Testis (tissue), 3 donors: ENCODE results near the gene CDKAL1. TPM values are rescaled to one million over a fixed set of nuclear protein-coding genes. Genes with fewer than 3 reads are reported as not detected.

Source experiments
- DNase-seq: peaks from one replicate; pipeline ENCODE4 v3.0.0-alpha.2; 2019
- H3K27ac ChIP-seq, 2 donors: fragments of 200-600 bp; sonication (generic); one replicate each; pipeline ENCODE4 v1.5.1; 2019
- H3K27me3 ChIP-seq: fragments of 200-600 bp; sonication (generic); one replicate; pipeline ENCODE4 v1.5.1; 2019
- H3K36me3 ChIP-seq: fragments of 200-600 bp; sonication (generic); one replicate; pipeline ENCODE4 v1.5.1; 2017; ENCODE audit warnings: low read depth; ENCODE audit errors: missing control alignments
- H3K4me1 ChIP-seq: fragments of 200-600 bp; sonication (generic); one replicate; pipeline ENCODE4 v1.5.1; 2019
- H3K4me3 ChIP-seq, 2 donors: fragments of 200-600 bp; sonication (generic); one replicate each; pipeline ENCODE4 v1.5.1; 2017 to 2019
- H3K9me3 ChIP-seq: fragments of 200-600 bp; sonication (generic); one replicate; pipeline ENCODE4 v1.5.1; 2017
- POLR2A ChIP-seq: fragments of 450-650 bp; IDR thresholded peaks from one replicate; pipeline ENCODE4 v1.6.1; 2017; ENCODE audit warnings: antibody characterized with exemption, mild to moderate bottlenecking, moderate library complexity
- WGBS, 2 donors: methylation state at CpG; one replicate each; pipeline ENCODE4 v1.1.5; 2018; 5-methylcytosine and 5-hydroxymethylcytosine counted together
- intact Hi-C: fragments of 100-400 bp; cut with DNase I; formaldehyde crosslinking; loops from one replicate; pipeline ENCODE4 v1.15.1; 2023; ENCODE audit warnings: low total_unique reads
- polyA plus RNA-seq: library from polyadenylated mRNA; stranded (reverse); fragments of 350-450 nt; fragmentation: Illumina TruSeq; extraction: RNeasy Lipid Tissue Mini Kit (QIAGEN cat#74804); gene quantifications from one replicate; pipeline ENCODE4 v1.2.3, GENCODE V29; 2014; ENCODE audit warnings: low read depth, low replicate concordance; ENCODE audit not compliant: insufficient read depth
- total RNA-seq, 2 donors: library from RNA; depleted of rRNA; stranded (reverse); fragments of >200 nt; gene quantifications; one replicate each; pipeline ENCODE4 v1.2.3, GENCODE V29; 2016
- TF ChIP-seq, protein P1 (sequence below), 3 experiments: fragments of 450-650 bp in 2 of 3; fragments of 200-600 bp in 1 of 3; sonication (generic) in 1 of 3; IDR thresholded peaks; one replicate each; pipeline ENCODE4 v1.5.1; 2016 to 2019; ENCODE audit warnings: antibody characterized with exemption in 3 of 3, mild to moderate bottlenecking in 2 of 3, moderate library complexity in 1 of 3

CDKAL1 gene
- total and polyA plus RNA-seq, 3 donors from 2014 or later: 11.1 to 18.5 (median 16.1) TPM

DNA sequence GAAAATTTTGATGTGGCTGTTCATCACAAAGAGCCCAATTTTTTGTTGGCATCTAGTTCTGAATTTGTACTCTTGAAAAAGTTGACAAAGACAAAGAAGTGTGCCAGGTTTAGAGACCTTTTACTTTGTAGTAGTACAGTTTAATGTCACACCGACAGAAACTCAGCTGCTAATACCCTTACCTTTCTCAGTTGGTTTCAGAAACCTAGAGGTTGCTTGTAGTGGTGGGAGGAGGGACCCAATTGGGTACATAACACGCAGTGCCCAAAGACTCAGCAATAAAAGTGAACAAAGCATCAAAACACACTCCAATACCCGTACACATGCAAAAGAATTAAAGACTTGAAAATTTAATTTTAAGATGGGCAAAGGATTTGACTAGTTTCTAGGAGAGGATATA lies 203.7 kb downstream of the CDKAL1 start:
- WGBS, 2 donors: 82 to 89% methylated on average over 3 of the region's 3 CpGs
- Histone ChIP-seq H3K27ac (no peak overlapping the region), H3K4me3 (no peak overlapping the region), H3K9me3 (no peaks in the 10 kb centered on the region), H3K4me1 (no peaks in the 10 kb centered on the region), H3K27me3 (no peaks in the 10 kb centered on the region), H3K36me3 (no peaks in the 10 kb centered on the region)
- no peak for DNase-seq
- intact Hi-C loops: no loop called here
- TF ChIP-seq POLR2A: no peak
- TF ChIP-seq, protein P1, sequence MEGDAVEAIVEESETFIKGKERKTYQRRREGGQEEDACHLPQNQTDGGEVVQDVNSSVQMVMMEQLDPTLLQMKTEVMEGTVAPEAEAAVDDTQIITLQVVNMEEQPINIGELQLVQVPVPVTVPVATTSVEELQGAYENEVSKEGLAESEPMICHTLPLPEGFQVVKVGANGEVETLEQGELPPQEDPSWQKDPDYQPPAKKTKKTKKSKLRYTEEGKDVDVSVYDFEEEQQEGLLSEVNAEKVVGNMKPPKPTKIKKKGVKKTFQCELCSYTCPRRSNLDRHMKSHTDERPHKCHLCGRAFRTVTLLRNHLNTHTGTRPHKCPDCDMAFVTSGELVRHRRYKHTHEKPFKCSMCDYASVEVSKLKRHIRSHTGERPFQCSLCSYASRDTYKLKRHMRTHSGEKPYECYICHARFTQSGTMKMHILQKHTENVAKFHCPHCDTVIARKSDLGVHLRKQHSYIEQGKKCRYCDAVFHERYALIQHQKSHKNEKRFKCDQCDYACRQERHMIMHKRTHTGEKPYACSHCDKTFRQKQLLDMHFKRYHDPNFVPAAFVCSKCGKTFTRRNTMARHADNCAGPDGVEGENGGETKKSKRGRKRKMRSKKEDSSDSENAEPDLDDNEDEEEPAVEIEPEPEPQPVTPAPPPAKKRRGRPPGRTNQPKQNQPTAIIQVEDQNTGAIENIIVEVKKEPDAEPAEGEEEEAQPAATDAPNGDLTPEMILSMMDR (IDR thresholded peaks at IDR 0.05): no peak

GRCh38 chr6:20740088-20740487 lies 205.8 kb downstream of the CDKAL1 start:
- no peak for DNase-seq
- H3K36me3 ChIP-seq: no peaks in the 10 kb centered on the region
- whole genome bisulfite sequencing, 2 donors: 96 to 97% methylated on average over 4 of the region's 4 CpGs
- H3K27me3 ChIP-seq: no peaks in the 10 kb centered on the region
- H3K9me3 ChIP-seq: no peaks in the 10 kb centered on the region
- no peak for TF ChIP-seq POLR2A
- TF ChIP-seq, protein P1 (IDR thresholded peaks at IDR 0.05): no peak
- no peak overlapping the region for H3K4me3 ChIP-seq
- H3K27ac ChIP-seq: no peak overlapping the region
- intact Hi-C loops: no loop called here
- no peaks in the 10 kb centered on the region for H3K4me1 ChIP-seq

DNA sequence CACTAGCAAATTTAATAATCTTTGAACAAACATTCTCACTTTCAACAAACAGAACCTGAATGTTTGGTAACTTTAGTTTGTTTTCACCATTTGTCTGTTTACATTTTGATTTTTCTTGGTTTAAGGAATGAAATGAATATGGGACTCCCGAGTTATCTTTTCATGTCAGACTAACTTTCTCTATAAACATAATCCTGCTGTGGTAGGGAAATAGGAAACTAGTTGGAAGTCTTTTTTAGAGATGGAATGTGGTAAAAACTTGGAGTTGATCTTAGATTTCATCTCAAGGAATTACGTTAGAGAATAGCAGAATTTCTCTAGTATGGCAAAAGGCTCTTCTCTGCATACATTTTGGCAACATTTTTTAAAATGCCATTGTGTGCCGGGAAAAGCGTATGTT lies 206.5 kb downstream of the CDKAL1 start:
- no peaks in the 10 kb centered on the region for H3K36me3 ChIP-seq
- 89 to 94% methylated on average over 4 of the region's 4 CpGs for WGBS, 2 donors
- intact Hi-C loops: no loop called here
- no peak for DNase-seq
- no peak for TF ChIP-seq POLR2A
- H3K27me3 ChIP-seq: no peaks in the 10 kb centered on the region
- no peak overlapping the region for H3K27ac ChIP-seq
- H3K4me3 ChIP-seq: no peak overlapping the region
- no peaks in the 10 kb centered on the region for H3K9me3 ChIP-seq
- no peaks in the 10 kb centered on the region for H3K4me1 ChIP-seq

GRCh38 chr6:20741490-20741889 lies 207.2 kb downstream of the CDKAL1 start:
- Histone ChIP-seq H3K9me3 (no peaks in the 10 kb centered on the region), H3K4me1 (no peaks in the 10 kb centered on the region), H3K4me3 (no peak overlapping the region), H3K27me3 (no peaks in the 10 kb centered on the region), H3K36me3 (no peaks in the 10 kb centered on the region), H3K27ac (no peak overlapping the region)
- TF ChIP-seq, protein P1 (IDR thresholded peaks at IDR 0.05): no peak
- no peak for TF ChIP-seq POLR2A
- 94 to 100% methylated on average over 2 of the region's 2 CpGs for WGBS, 2 donors
- DNase-seq: no peak
- intact Hi-C loops: no loop called here

DNA sequence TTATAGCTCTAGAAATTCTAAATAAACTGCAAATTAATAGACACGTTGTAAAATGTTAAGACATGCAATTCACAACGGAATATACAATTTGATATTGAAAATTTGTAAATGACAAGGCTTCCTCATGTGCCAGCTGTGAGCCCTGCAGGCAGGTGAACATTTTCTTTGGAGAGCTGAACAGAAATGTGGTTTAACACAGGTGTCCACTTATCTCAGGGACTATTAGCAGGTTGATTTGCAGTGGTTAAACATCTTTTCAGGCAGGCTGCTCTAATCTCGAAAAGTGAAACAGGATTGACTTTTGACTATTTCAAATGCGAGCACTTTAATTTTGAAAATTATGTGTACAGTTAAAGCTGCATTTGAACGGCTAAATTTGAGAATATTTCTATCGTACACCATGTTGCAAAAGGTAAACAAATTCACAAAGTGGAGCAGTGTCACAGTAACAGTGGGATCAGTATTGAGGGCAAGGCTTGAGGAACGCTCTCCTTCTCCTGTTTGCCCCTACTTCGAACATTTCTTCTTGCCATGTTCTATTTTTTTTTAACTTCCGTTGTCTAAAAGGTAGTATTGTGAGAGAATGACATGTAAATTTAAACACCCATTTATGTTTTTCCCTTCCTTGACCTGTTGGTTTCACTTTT lies 210.8 kb downstream of the CDKAL1 start:
- Histone ChIP-seq H3K9me3 (no peaks in the 10 kb centered on the region), H3K27me3 (no peaks in the 10 kb centered on the region), H3K4me3 (no peak overlapping the region), H3K36me3 (no peaks in the 10 kb centered on the region), H3K4me1 (no peaks in the 10 kb centered on the region), H3K27ac (no peak overlapping the region)
- no peak for TF ChIP-seq POLR2A
- TF ChIP-seq, protein P1 (IDR thresholded peaks at IDR 0.05): no peak
- WGBS, 2 donors: 91 to 93% methylated on average over 9 of the region's 9 CpGs
- no peak for DNase-seq
- intact Hi-C loops: no loop called here
